Psoas muscle (tissue), 8 donors: ENCODE data around the gene VTA1. TPM values are rescaled to one million over a fixed set of nuclear protein-coding genes. Genes with fewer than 3 reads are reported as not detected.
"Not testable (repeated sequence)": the region's sequence is repeated elsewhere in the genome, so short reads cannot be mapped to it uniquely, and the experiment has no call there.

Source experiments
- ATAC-seq, 4 donors: fragments of 200-7000 bp; cut with Tn5 transposase; one replicate each; pipeline ENCODE4 v1.9.1; 2020; ENCODE audit warnings: moderate library complexity in 3 of 4, mild to moderate bottlenecking in 2 of 4
- DNase-seq, 2 donors: peaks; one replicate each; pipeline ENCODE4 v3.0.0-alpha.2; 2020
- H3K27ac ChIP-seq: fragments of 200-600 bp; one replicate; pipeline ENCODE4 v1.8.0; 2022
- H3K27me3 ChIP-seq, 3 donors: fragments of 200-600 bp in 1 of 3; one replicate each; pipeline versions ENCODE4 v1.6.1 to v1.8.0; 2013 to 2022; ENCODE audit warnings: low read length in 2 of 3, mild to moderate bottlenecking in 2 of 3, moderate library complexity in 1 of 3; ENCODE audit not compliant: insufficient read depth in 3 of 3
- H3K36me3 ChIP-seq, 2 donors: fragments of 200-600 bp in 1 of 2; one replicate each; pipeline versions ENCODE4 v1.6.1 to v1.8.0; 2013 to 2022; ENCODE audit warnings: low read depth in 1 of 2, mild to moderate bottlenecking in 1 of 2, moderate library complexity in 1 of 2; ENCODE audit not compliant: insufficient read depth in 1 of 2
- H3K4me1 ChIP-seq: fragments of 200-600 bp; one replicate; pipeline ENCODE4 v1.8.0; 2022
- H3K4me3 ChIP-seq: fragments of 200-600 bp; one replicate; pipeline ENCODE4 v1.8.0; 2022; ENCODE audit warnings: mild to moderate bottlenecking
- H3K9me3 ChIP-seq: fragments of 200-600 bp; one replicate; pipeline ENCODE4 v1.8.0; 2022
- WGBS, 3 donors: extraction: QIAGEN DNeasy Blood & Tissue Kit; methylation state at CpG; one replicate each; pipeline versions ENCODE4 v1.1.6 to v1.1.7; 2013; 5-methylcytosine and 5-hydroxymethylcytosine counted together
- intact Hi-C, 2 donors: fragments of 100-400 bp; cut with DNase I; formaldehyde crosslinking; loops; one replicate each; pipeline versions ENCODE4 v1.11.0 to v1.14.2; 2022
- polyA plus RNA-seq, 3 donors: library from polyadenylated mRNA; stranded (reverse); fragments of 200-250 nt; gene quantifications; one replicate each; pipeline ENCODE4 v1.2.3, GENCODE V29; 2013
- total RNA-seq, 4 donors: library from RNA; stranded (reverse); fragmentation: NEBNext Ultra II Directional in 2 of 4; extraction: Animal tissue kit (Norgen Biotek cat#: 25700) in 2 of 4; gene quantifications; one replicate each; pipeline versions ENCODE4 v1.2.1 to v1.2.4, GENCODE V29; 2021 to 2023
- TF ChIP-seq, protein P1 (sequence below): fragments of 200-600 bp; IDR thresholded peaks from one replicate; pipeline ENCODE4 v1.8.0; 2022; ENCODE audit warnings: antibody characterized with exemption
- donor health status: healthy with polysubstance abuse.
- donor health status: DM: no; HTN: no; CAD: no; lungs with moderate emphysema.
- donor health status: Bipolar disorder and iron deficiency.
- donor health status: healthy.
- donor health status: DM: yes; HTN: yes; CAD: no.
- donor health status: DM: no; HTN: no; CAD: no.
- donor health status: DM: no; HTN: no; CAD: no.
- donor health status: DM: yes; HTN: yes; CAD: no.

Gene VTA1
- total and polyA plus RNA-seq, 7 donors: 46.9 to 101 (median 57.9) TPM

DNA sequence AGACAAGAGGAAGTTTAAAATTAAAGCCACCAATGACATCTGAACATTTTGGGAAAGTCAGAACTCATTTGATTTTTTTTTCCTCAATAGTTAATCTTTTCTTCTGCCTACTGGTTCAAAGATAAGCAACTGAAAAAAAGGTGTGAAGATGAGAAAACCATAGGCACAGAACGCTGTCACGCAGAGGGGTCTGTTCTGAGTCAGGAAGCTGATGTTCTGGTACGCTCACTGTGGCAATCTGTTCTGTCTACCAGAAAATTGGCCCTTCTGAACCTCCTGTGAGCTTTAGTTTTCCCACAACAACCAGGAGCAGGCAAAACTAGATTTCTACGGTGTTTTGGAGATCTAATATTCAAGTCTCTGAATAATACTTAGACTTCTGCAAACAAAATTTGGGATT lies 78.1 kb downstream of the VTA1 start:
- ATAC-seq: no peak
- H3K9me3 ChIP-seq: peaks cover 6% of the 10 kb centered on the region
- intact Hi-C loops: no loop called here
- no peaks in the 10 kb centered on the region for H3K27me3 ChIP-seq
- TF ChIP-seq, protein P1, sequence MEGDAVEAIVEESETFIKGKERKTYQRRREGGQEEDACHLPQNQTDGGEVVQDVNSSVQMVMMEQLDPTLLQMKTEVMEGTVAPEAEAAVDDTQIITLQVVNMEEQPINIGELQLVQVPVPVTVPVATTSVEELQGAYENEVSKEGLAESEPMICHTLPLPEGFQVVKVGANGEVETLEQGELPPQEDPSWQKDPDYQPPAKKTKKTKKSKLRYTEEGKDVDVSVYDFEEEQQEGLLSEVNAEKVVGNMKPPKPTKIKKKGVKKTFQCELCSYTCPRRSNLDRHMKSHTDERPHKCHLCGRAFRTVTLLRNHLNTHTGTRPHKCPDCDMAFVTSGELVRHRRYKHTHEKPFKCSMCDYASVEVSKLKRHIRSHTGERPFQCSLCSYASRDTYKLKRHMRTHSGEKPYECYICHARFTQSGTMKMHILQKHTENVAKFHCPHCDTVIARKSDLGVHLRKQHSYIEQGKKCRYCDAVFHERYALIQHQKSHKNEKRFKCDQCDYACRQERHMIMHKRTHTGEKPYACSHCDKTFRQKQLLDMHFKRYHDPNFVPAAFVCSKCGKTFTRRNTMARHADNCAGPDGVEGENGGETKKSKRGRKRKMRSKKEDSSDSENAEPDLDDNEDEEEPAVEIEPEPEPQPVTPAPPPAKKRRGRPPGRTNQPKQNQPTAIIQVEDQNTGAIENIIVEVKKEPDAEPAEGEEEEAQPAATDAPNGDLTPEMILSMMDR: no peak
- no peaks in the 10 kb centered on the region for H3K36me3 ChIP-seq
- H3K4me1 ChIP-seq: no peaks in the 10 kb centered on the region
- H3K27ac ChIP-seq: no peak overlapping the region
- 74 to 83% (median 77%) methylated on average over 4 of the region's 4 CpGs for WGBS, 3 donors
- no peak for DNase-seq
- H3K4me3 ChIP-seq: no peak overlapping the region

- H3K4me3 ChIP-seq: no peak overlapping the region
- DNase-seq (no peak), ATAC-seq (no peak)
- WGBS, 3 donors: 67 to 71% (median 71%) methylated on average over 5 of the region's 5 CpGs
- H3K27me3 ChIP-seq: no peaks in the 10 kb centered on the region
- H3K4me1 ChIP-seq: no peaks in the 10 kb centered on the region
- intact Hi-C loops: no loop called here
- no peaks in the 10 kb centered on the region for H3K36me3 ChIP-seq
- no peak overlapping the region for H3K27ac ChIP-seq
- peaks cover 6% of the 10 kb centered on the region for H3K9me3 ChIP-seq
- TF ChIP-seq, protein P1: no peak
Observed at GRCh38 chr6:142225552-142225951, 78.5 kb downstream of the VTA1 start.

GRCh38 chr6:142226731-142227130 lies 79.7 kb downstream of the VTA1 start:
- no peaks in the 10 kb centered on the region for H3K4me1 ChIP-seq
- H3K9me3 ChIP-seq: peaks cover 6% of the 10 kb centered on the region
- WGBS, 3 donors: 83 to 86% (median 83%) methylated on average over 4 of the region's 4 CpGs
- ATAC-seq: no peak
- no peaks in the 10 kb centered on the region for H3K27me3 ChIP-seq
- no peak overlapping the region for H3K4me3 ChIP-seq
- no peak for DNase-seq
- intact Hi-C loops: no loop called here
- H3K36me3 ChIP-seq: no peaks in the 10 kb centered on the region
- TF ChIP-seq, protein P1: no peak
- H3K27ac ChIP-seq: no peak overlapping the region

GRCh38 chr6:142229518-142230270 lies 82.6 kb downstream of the VTA1 start:
- DNase-seq, H3K9me3 ChIP-seq, H3K4me3 ChIP-seq, intact Hi-C loops, H3K27ac ChIP-seq, H3K27me3 ChIP-seq, ATAC-seq, H3K4me1 ChIP-seq, H3K36me3 ChIP-seq: not testable (repeated sequence)
- 93 to 96% (median 95%) methylated on average over 6 of the region's 6 CpGs for WGBS, 3 donors

GRCh38 chr6:142232206-142233044 lies 85.4 kb downstream of the VTA1 start:
- H3K27me3 ChIP-seq, H3K4me1 ChIP-seq, DNase-seq, ATAC-seq, H3K9me3 ChIP-seq, H3K27ac ChIP-seq, intact Hi-C loops, H3K4me3 ChIP-seq, H3K36me3 ChIP-seq: not testable (repeated sequence)
- 51 to 57% (median 55%) methylated on average over 12 of the region's 12 CpGs for WGBS, 3 donors
